ENCODE data around the gene SMO. TPM values are rescaled to one million over a fixed set of nuclear protein-coding genes. Genes with fewer than 3 reads are reported as not detected.

Gene SMO
- total RNA-seq, 4 donors from 2014 or later, result 10.0 to 20.1 (median 13.4) TPM

- no peak for TF ChIP-seq POLR2A (IDR thresholded peaks at IDR 0.05)
- TF ChIP-seq POLR2AphosphoS5 (IDR thresholded peaks at IDR 0.05), result no peak
- TF ChIP-seq, protein P1, sequence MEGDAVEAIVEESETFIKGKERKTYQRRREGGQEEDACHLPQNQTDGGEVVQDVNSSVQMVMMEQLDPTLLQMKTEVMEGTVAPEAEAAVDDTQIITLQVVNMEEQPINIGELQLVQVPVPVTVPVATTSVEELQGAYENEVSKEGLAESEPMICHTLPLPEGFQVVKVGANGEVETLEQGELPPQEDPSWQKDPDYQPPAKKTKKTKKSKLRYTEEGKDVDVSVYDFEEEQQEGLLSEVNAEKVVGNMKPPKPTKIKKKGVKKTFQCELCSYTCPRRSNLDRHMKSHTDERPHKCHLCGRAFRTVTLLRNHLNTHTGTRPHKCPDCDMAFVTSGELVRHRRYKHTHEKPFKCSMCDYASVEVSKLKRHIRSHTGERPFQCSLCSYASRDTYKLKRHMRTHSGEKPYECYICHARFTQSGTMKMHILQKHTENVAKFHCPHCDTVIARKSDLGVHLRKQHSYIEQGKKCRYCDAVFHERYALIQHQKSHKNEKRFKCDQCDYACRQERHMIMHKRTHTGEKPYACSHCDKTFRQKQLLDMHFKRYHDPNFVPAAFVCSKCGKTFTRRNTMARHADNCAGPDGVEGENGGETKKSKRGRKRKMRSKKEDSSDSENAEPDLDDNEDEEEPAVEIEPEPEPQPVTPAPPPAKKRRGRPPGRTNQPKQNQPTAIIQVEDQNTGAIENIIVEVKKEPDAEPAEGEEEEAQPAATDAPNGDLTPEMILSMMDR (IDR thresholded peaks at IDR 0.05), result no peak
- TF ChIP-seq EP300 (IDR thresholded peaks at IDR 0.05), result no peak
- 40% methylated on average over 1 of the region's 3 CpGs; no CpG with 5 or more reads in 1 of the 2 donors for WGBS, 2 donors (ENCODE audit: low coverage in 1 of 2)
- no peaks in the 10 kb centered on the region for H3K4me1 ChIP-seq
- no peak overlapping the region for H3K27ac ChIP-seq
- no peak for ATAC-seq
- no peaks in the 10 kb centered on the region for H3K9me3 ChIP-seq
- no peaks in the 10 kb centered on the region for H3K27me3 ChIP-seq
- H3K4me3 ChIP-seq, result no peak overlapping the region
- H3K36me3 ChIP-seq, result no peaks in the 10 kb centered on the region
Measured at GRCh38 chr7:129159539-129159938, 28.9 kb upstream of the SMO start.

- no peak overlapping the region for H3K27ac ChIP-seq
- no peaks in the 10 kb centered on the region for H3K36me3 ChIP-seq
- H3K4me3 ChIP-seq, result no peak overlapping the region
- TF ChIP-seq POLR2A (IDR thresholded peaks at IDR 0.05) (no peak), POLR2AphosphoS5 (IDR thresholded peaks at IDR 0.05) (no peak), EP300 (IDR thresholded peaks at IDR 0.05) (no peak)
- TF ChIP-seq, protein P1 (IDR thresholded peaks at IDR 0.05), result no peak
- 86 to 100% methylated on average over 2 of the region's 3 CpGs for WGBS, 2 donors (ENCODE audit: low coverage in 1 of 2)
- H3K27me3 ChIP-seq, result no peaks in the 10 kb centered on the region
- H3K9me3 ChIP-seq, result no peaks in the 10 kb centered on the region
- no peak for ATAC-seq
- H3K4me1 ChIP-seq, result no peaks in the 10 kb centered on the region
Measured at GRCh38 chr7:129160161-129160905, 28.1 kb upstream of the SMO start.

DNA sequence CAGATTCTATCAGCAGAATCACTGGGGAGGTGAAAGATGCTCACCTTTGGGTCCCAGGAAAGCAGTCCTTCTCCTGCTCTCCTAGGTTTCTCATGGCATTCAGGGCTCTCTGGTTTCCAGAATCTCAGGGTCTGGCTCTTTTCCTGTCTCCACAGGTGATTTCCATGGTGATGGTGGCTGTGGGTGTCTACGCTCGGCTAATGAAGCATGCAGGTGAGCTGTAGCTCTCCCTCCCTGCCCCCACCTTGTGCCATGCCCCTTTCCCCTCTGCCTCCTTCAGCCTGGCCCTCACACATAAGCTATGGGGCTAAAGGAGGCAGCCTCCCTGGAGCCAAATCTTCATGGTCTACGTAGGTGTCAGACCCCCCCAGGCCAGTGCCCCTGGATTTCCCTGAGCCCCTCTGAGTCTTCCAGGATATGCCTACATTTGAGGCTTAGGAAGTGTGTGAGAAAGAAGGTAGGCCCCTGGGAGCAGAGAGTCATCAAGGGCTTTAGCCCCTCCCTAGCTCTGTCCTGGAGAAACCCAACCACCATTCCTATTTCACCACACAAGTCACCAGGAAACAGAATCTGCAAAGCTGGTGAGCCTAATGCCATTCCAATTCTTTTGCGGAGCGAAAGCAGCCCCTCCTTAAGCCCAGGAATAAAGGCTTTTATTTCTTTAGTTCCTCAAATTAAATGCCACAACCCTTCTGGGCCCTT is 26.8 kb upstream of the SMO start:
- Histone ChIP-seq H3K27ac (no peak overlapping the region), H3K27me3 (no peaks in the 10 kb centered on the region), H3K4me1 (no peaks in the 10 kb centered on the region), H3K9me3 (no peaks in the 10 kb centered on the region), H3K36me3 (no peaks in the 10 kb centered on the region), H3K4me3 (no peak overlapping the region)
- ATAC-seq, result no peak
- 82 to 87% methylated on average over 5 of the region's 5 CpGs for WGBS, 2 donors (ENCODE audit: low coverage in 1 of 2)
- TF ChIP-seq EP300 (IDR thresholded peaks at IDR 0.05) (no peak), POLR2A (IDR thresholded peaks at IDR 0.05) (no peak), POLR2AphosphoS5 (IDR thresholded peaks at IDR 0.05) (no peak)
- TF ChIP-seq, protein P1 (IDR thresholded peaks at IDR 0.05), result no peak

GRCh38 chr7:129162732-129163131 is 25.7 kb upstream of the SMO start:
- Histone ChIP-seq H3K4me3 (no peak overlapping the region), H3K27me3 (no peaks in the 10 kb centered on the region), H3K4me1 (peaks cover 0 to 1% (median 0%) of the 10 kb centered on the region in 3 donors), H3K36me3 (no peaks in the 10 kb centered on the region), H3K27ac (no peak overlapping the region), H3K9me3 (no peaks in the 10 kb centered on the region)
- WGBS, 2 donors (ENCODE audit: low coverage in 1 of 2), result 67% methylated on average over 1 of the region's 5 CpGs; no CpG with 5 or more reads in 1 of the 2 donors
- ATAC-seq, result no peak
- TF ChIP-seq, protein P1 (IDR thresholded peaks at IDR 0.05), result no peak
- TF ChIP-seq POLR2AphosphoS5 (IDR thresholded peaks at IDR 0.05) (no peak), POLR2A (IDR thresholded peaks at IDR 0.05) (no peak), EP300 (IDR thresholded peaks at IDR 0.05) (no peak)
